Hematopoietic multipotent progenitor cell treated with erythropoietin and hydrocortisone succinate and interleukin-3 and kit ligand, for 4 days (in vitro differentiated cells): ENCODE results near the gene RHOBTB3.

ENCODE experiments used
- DNase-seq: peaks from one replicate; pipeline ENCODE4 v3.0.0-alpha.2; 2015

RHOBTB3 gene

DNA sequence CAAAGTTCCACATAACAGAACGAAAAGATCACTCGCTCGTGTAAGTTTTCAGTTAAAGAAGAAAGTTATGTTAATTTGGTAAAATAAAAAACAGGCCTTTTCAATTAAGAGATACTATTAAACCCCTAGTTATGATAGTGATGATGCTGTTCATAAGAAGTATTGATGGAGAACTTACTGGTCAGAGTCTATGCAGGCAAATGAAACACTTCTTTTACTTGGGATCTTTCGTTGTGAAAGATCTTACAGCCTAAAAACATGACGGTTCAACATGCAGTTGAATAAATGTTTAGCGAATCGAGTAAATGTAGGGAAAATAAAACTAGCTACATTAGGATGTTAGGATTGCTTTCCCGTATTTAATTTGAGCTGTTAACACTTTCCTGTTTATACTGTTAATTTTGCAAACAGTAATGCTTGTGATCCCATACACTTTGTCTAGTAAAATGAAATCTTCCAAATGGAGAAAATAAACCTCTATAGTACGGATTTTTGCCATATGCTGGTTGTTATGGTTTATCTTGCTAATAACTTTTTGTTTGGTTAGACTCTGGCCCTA lies 2.0 kb downstream of the RHOBTB3 start:
- DNase-seq: no peak

DNA sequence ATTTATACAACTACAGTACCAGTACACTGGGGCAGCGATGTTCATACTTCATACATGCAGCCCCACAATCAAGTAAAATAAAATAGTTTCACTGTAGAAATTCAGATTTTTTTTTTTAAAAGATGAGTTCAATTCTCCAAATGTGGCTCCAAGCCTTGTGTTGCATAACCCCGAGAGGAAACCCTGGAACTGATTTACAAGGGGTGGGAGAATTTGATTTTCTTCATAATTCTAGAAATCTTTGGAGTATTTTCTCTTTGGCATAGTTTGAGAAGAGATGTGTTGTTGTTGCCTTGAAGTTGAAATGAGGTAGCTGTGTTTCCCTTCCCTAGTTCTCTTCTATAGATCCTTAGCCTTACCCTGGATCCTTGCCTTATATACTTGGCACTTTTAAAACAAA lies 3.1 kb downstream of the RHOBTB3 start:
- no peak for DNase-seq

DNA sequence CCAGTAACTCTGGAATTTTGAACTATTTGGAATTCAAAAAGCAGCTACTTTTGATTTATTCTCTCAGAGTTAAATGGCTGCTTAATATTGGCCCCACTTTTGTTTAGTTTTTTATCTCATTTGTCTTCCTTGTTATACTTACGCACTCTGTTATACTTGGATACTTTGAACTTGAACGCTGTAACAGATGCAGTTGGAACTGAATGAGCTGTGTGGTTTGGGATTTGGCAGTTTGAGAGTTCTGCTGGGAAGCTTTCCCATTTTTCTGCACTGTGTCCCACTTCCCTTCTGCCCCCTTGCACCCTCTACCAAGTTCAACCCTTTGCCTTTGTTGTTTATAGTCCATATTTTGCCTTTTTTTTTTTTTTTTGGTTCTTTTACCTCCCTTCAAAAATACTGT lies 3.8 kb downstream of the RHOBTB3 start:
- no peak for DNase-seq

DNA sequence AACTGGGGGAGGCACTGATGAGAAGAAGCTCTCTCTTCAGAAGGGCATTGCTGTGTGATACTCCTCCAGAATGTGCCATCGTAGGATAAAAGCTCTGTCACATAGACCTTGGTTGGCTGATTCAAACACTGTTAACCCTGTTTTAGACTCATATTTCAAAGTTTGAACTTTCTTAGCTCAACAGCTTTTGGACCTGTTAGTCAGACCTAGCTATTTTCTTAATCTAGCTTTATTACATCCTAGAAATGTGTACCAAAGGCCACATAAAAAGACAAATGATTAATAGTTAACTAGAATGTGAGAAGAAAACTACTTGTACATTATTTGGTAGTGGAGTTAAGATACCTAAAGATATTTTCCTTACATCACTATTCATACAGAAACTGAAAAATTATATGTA lies 4.3 kb downstream of the RHOBTB3 start:
- no peak for DNase-seq

DNA sequence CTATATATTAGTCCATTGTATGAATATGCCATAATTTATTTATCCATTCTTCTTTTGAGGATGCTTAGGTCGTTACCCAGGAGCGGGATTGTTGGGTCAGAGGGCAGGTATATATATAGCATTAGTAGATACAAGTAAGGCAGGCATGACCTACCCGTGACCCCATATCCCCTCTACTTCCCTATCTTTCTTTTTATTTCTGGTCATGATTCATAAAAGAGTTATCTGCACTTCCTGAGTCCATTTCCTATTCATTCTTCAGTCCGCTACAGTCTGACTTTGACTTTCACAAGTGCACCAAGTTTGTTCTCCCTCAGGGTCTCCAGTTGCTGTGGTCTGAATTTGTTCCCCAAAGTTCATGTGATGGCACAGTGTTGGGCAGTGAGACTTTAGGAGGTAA lies 6.9 kb downstream of the RHOBTB3 start:
- peak; percentile 41 for DNase-seq

DNA sequence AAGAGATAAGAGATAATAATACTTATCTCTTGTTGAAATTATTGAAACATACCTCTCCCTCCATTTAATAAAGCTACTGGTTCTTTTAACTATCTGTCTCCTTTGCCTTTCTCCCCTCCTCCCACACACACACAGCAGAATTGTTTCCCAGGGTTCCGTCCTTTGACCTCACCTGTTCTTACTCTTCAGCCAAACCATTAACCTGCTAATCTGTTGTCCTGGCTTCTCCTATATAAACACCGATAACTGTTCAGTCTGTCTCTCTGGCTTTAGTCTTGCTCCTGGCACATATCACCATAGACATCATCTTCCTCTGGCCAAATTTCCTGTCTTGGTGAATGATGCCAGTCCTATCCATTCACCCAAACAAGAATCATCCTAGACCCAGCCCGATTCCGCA lies 7.7 kb downstream of the RHOBTB3 start:
- DNase-seq: no peak

DNA sequence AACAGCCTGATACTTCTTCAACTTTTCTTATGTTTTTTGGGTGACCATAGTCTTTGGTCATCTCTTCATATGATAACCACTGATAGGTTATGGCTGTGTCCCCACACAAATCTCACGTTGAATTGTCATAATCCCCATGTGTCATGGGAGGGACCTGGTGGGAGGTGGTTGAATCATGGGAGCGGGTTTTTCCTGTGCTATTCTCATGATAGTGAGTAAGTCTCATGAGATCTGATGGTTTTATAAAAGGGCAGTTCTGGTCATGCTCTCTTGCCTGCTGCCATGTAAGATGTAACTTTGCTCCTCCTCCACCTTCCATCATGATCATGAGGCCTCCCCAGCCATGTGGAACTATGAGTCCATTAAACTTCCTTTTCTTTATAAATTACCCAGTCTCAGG lies 8.7 kb downstream of the RHOBTB3 start:
- DNase-seq: no peak

DNA sequence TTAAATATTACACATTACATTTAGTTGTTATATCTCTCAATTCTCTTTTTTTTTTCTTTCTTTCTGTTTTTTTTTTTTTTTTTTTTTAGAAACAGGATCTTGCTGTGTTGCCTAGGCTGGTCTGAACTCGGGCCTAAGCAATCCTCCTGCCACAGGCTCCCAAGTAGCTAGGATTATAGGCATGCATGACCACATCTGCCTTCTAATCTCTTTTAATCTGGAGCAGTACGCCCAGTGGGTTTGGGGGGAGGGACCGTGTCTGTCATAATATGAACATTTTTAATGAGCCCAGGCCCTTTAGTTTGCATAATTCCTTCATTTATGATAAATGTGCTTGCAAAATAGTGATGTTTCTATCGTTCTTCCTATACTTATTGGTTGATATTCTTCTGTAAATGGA lies 10.3 kb downstream of the RHOBTB3 start:
- peak; percentile 72 for DNase-seq

DNA sequence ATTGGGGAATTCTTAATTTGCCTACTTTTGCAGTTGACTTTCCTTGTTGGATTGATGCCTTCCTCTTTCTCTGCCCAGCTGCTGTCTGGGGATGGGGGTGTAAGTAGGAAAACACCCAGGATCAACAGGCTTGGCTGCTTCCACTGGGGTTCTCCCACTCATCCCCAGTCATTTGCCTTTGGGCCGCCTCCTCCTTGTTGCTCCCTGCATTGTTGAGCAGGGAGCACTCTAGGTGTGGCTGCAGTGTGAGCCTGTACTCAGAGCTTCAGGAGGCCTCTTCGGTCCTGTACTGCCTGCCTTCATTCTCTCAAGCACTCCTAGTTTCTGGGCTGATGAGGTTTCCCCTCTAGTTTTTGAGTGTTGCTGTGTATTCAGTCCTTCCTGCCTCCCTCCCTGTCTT lies 12.1 kb downstream of the RHOBTB3 start:
- no peak for DNase-seq

DNA sequence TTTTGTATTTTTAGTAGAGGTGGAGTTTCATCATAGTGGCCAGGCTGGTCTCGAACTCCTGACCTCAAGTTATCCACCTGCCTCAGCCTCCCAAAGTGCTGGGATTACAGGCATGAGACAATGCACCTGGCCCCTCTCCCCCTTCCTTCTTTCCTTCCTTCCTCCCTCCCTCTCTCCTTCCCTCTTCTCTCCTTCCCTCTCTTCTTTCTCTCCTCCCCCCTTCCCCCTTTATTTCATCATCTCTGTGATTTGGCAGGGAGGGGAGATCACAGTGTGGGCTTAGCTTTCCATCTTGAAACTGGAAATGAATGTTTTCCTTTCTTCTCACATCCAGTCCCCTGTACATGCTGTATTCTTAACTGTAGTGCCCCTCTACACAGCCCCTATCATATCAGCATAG lies 12.7 kb downstream of the RHOBTB3 start:
- no peak for DNase-seq

DNA sequence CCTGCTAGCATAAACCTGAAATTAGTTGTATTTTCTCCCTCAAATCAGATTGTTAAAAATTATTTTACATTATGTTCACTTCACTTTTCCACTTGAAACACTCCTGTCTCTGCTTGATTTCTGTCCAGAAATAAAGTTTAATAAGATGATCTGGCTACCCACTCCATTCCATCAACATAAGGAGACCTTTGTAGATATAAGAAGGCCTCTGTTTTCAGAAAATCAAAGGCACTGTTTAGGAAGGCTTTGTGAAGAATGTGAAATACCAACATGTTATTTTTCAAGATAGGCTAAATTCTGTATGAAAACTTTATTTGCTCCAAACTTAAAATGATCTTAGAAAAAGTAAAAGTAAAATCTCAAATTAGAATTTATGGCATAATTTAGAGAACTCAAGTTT lies 15.1 kb downstream of the RHOBTB3 start:
- no peak for DNase-seq

DNA sequence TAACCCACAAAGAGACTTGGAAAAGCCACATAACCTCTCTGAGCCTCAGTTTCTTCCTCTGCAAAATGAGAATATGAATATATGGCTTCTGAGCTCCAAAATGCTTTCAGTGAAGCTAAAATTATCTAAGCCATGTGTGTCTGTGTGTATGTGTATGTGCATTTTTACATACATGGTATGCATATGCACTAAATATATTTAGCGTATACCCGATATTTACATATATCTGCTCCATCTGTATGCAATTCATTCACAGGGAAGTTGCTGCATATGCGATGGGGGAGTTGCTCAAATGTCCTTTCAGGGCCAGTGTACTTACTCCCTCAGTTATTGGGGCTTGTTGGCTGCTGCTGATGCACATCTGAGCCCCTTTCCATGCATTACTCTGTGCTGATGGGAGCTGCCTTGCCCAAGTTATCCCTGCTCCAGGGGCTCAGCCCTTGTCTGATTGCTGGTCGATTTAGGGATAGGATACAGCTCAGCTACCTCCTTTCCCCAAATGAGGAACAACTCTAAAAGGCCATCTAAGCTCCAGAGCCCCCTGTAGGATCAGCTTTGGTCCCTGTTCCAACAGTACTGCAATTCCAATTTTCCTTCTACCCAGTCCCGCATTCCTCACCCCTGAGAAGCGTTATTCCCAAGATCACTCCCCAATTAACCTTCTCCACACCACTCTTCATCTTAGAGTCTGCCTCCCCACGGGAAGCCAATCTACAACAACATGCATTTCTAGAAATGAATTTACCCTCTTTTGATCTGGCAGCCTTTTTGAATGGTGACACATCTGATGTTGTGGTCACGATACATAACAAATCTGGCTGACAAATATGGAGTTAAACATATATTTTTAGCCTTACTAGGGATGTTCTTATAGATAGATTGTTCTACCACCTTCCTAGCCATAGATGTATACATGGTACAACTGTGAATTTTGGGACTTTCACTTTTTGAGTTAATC lies 15.9 kb downstream of the RHOBTB3 start:
- DNase-seq: no peak

DNA sequence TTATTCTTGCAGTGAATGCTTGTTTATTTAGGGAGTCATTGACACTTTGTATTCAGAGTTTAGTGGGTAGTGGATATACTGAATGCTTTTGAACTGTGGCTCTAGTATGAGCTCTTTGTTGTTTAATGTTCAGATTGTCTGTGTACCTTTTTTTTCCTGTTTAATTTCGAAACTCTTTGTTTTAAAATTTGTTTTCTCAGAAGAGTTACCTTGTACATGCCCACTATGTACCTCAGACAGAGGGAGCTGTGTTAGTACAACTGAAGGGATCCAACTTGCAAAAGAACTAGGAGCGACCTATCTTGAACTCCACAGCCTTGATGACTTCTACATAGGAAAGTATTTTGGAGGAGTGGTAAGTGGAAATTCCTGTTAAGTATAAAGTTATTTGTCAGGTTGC lies 17.0 kb downstream of the RHOBTB3 start:
- no peak for DNase-seq

DNA sequence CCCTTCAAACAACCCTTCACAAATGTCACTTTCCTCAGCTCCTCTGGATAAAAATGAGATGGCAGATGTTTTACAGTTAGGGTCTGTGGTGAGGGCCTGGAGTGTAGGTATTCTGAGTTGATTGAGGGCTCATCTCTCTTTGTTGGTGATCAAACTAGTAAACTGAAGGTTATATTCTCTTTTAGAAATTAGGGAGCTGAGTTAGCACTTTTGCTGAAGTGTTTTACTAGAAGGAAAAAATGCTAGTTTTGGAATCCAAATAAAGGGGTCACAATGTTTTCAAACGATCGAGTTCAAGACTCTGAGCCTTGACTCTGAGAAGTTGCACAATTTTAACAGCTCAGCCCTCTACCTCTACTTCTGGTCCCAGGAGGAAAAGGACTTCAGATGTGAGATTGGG lies 23.4 kb downstream of the RHOBTB3 start:
- DNase-seq: no peak

DNA sequence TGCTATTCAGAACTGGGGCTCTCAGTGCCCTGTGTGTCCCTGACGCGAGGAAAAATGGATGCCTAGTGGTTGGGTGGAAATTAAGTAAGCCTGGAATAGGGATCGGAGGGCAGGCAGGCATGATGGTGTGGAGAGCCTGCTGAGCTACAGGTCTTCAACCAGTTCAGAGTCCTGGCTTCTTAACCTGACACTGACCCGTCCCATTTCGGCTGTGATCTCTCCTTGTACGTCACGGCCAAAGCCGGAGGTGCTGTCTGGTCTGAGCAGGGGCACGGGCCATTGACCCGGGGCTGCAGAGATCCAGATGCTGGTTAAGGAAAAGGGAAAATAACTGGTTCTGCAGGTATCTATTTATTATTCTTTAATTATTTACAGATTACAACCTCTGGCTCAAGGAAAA lies 27.9 kb downstream of the RHOBTB3 start:
- DNase-seq: no peak

DNA sequence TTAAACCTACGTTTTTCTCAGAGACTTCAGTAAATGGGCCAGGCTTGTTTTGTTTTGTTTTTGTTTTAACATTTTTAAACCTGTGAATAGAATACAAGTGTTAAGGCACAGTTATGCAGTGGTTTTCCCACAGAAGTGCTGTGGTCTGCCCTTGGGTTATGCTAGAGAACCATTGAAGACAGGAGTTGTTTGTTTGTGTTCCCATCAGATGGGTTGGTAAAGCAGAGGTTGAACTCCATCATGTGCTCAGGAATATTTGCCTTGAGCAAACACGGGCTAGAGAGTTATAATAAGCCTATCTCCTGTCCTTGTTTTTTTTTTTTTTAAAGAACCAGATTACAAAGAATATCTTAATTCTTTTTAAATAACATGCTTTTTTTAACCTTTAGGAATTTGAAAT lies 28.5 kb downstream of the RHOBTB3 start:
- no peak for DNase-seq

DNA sequence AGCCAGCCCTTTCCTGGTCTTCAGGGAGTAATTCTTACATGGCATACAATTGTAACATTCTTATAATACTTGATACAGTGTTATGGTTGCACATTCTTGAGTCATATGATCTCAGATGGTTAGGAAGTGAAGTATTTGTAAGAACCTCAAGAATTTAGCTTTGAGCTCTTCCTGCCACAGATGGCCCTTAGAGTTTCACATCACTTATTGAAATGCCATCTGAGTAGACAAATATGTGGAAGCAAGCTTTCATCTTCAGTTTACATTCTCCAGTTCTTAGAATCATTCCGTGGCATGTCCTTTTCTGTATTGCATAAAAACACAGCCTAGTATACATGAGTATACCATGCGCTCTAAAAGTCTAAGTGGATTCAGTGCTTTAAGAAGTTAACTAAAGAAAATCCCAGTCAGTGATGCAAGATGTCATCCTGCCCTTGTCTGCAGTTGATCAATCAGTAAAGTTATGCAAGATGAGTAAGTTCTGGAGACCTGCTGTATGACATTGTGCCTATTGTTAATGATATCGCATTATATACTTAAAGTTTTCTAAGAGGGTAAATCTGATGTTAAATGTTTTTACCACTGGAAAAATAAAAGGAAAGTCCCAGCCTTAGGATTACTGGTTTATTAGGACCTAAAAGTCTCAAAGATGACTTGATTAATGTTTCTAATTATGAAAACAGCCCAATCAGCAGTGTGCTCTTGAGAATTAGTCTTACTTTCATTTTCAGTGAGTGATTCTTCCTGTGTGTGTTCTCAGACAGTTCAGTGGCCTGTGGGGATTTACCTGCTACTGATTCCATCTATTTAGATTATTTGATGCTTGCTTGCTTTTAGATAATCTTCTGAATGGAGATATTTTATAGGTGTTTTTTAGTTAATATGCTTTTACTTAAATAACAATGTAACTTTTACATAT lies 29.4 kb downstream of the RHOBTB3 start:
- DNase-seq: peak; percentile 48

DNA sequence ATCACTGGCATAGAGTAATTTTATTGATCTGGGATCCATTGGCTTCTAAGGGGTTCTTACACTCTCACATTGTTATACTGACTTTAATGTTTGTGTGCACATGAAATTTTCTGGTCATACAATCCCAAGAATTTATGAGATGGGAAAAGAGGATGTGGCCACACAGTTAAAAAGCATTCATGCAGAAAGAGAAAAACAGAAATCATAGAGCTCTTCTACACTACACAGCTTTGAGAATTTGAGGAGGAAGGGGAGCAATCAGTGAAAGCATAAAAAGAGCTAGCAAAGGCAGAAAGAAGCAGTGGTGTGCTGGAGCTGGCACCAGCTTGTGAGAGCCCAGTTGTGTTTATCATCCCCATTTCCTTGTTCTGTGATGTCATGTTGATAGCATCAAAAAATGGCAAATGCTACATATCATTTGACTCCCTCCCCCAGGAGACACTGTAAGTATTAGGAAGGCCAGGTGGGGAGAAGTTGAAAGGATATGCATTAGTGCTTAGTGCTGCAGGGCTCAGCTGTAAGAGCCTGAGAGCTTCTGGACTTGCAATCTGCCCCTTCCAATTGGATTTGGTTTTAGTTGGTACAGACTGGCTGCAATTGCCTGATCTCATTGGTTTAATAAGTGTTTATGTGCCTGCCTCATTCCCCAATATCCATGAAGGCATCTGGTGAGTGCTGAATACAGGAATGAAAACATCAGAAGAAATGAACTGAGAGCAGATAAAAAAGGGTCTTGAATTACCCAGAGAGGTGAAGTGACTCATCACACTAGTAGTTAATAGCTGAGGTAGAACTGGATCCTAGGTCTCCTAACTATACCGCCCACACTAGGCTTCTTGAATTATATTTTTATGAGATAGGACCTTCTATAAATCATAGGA lies 30.9 kb downstream of the RHOBTB3 start:
- DNase-seq: peak; percentile 21

DNA sequence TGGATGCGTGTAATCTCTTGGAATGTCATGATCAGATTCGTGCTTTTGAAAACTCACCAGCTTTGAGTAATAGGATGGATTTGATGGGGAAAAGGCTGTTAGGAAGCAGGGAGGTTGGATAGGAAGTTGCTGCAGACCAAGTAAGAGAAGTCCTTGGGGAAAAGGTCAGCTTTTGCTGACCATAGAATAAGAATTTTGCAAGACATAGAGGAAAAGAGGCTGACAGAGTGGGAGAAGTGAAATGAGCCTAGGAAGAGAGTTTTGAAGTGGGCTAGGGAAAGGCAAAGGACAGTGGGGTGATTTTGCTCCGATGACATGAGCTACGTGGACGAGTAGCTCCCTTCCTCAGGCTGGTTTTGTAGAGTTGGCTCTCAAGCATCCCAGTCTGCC lies 31.5 kb downstream of the RHOBTB3 start:
- no peak for DNase-seq

DNA sequence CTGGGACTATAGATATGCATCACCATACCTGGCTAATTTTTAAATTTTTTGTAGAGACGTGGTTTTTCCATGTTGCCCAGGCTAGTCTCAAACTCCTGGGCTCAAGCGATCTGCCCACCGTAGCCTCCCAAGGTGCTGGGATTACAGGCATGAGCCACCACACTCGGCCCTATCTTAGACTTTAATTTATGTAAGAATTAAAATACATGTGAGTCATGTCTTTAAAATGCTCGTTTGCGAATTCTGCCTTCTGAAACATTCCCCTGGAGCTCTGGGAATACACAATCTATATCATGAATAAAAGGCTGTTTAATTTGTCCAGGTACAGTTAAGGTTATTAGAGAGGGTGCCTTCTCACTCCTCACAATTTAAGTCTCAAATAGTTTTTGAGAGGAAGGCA lies 32.8 kb downstream of the RHOBTB3 start:
- DNase-seq: no peak

DNA sequence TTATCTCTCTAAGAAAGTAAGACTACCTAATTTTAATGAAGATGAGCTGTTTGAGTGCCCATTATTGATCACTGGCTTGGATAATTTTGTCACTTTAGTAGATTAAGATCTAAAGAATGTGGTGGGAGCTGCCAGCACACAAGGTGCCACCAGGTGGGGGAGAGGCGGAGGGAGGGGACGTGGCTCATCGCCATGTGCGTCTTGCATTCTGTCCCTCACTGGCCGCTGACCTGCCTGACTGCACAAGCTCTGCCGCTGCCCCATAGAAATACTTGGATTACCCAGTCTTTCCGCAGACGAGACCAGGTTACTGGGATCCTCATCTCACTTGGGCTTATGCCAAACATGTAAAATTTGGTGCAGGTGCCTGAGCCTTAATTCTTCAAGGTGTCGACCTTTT lies 37.6 kb downstream of the RHOBTB3 start:
- no peak for DNase-seq
